GM21528 (cell line): ENCODE results near the gene SIK1.
A peak's percentile ranks its signal among the peaks of the same experiment; 100 is the strongest.
"Not testable (repeated sequence)": the region's sequence is repeated elsewhere in the genome, so short reads cannot be mapped to it uniquely, and the experiment has no call there.

Source experiments
- ATAC-seq: cut with Tn5 transposase; IDR thresholded peaks from one replicate; pipeline ENCODE4 v1.9.1; 2021; ENCODE audit warnings: mild to moderate bottlenecking, moderate library complexity; ENCODE audit not compliant: unreplicated experiment, low FRiP score

The SIK1 gene

DNA sequence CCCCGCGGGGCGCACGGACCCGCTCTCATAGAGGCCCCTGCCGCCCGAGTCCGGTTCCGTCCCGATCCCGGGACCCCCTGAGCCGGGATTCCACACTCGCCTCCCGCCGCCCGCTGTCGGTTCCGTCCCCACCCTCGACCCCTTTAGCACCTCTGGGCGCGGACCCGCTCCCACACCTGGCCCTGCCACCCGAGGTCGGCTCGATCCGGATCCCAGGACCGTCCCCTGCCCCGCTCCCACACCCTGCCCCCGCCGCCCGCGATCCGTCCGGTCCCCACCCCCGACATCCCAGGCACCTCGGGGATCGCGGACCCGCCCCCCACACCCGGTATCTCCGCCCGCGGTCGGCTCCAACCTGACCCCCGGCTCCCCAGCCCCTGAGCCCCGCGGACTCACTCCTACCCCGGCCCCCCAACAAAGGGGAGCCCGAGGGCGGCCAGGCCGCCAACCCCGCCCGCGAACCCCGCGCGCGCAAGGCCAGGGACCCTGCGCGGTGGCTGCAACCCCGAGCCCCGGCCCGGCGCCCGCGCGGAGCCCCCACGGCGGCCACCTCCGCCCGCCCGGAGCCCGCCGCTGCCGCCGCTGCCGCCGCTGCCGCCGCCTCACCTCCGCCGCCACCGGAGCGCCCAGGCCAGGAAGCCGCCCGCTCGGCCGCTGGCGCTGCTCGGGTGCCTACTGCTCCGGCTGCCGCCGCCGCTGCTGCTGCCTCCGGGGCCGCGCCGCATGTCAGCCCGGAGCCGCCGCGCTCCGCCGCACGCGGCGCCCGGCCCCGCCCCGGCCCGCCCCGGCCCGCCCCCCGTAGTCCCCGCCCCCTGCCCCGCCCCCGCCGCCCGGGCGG is at the start of gene SIK1:
TSS of gene SIK1 (minus strand) at position 728 of the 838 bp plus-strand sequence. CDS start 953 bp downstream, outside the sequence.
- ATAC-seq, result peak; percentile 52

DNA sequence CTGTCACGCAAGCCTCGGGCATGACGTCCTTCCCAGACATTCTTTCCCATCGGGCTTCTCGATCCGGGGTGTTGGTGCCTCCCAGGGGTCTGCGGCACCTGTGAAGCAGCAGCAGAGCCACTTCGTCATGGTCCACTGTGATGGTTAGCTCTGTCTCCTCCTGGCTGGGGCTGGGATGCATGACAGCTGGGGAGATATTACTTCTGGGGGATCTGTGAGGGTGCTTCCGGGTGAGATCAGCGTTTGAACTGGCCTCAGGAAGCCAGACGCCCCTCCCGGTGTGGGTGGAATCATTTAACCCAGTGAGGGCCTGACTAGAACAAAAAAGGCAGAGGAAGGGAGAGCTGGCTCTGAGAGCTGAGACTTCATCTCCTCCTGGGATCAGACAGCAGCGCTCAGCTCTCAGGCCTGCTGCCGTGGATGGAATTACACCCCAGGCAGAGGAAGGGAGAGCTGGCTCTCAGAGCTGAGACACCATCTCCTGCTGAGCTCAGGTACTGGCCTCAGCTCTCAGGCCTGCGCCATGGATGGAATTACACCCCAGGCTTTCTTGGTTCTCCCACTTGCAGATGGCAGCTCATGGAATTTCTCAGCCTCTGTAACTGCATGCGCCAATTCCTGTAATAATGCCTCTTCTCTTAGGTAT is 44.8 kb upstream of the SIK1 start:
- not testable (repeated sequence) for ATAC-seq

DNA sequence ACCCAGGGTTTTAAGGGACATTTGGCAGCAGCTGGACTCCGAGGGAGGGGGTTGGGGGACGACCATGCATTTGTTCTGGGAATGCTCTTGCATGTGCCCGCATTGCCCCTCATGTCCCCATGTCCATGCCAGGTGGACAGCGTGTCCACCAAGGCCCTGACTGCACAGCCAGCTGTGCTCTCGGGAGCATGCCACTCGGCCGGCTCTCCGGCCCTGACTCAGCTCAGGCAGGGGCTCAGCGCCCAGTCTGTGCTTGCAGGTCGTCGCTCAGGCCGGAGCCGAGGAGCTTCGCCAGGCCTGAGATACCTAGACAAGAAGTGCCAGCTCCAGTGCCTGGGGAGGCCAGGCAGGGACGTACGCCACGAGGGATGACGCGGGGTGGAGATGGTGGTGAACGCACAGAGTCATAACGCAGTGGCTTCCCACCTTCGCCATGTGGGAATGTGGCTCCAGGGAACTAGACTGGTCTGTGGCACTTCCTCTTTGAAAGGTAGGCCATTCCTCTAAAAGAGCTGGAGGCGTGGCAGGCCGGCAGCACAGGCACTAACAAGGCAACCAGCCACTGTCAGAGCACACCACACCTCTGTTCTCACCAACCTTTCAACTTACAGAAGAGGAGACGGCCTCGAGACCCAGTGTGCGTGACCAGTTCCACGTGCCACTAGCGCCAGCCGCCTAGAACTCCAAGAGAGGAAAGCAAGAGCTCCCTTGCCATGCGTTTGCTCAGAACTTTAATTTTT is 43.0 kb upstream of the SIK1 start:
- not testable (repeated sequence) for ATAC-seq

DNA sequence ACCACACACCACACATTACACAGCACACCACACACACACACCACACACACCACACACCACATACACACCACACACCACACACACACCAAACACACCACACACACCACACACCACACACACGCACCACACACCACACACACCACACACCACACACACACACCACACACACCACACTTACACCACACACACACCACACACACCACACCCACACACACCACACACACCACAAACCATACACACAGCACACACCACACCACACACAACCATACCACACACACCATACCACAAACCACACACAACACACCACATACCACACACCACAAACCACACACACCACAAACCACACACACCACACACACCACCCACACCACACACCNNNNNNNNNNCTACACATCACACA is 40.9 kb upstream of the SIK1 start:
- no peak for ATAC-seq

- ATAC-seq, result not testable (repeated sequence)
Observed at GRCh38 chr21:43465159-43465558, 38.2 kb upstream of the SIK1 start.

- ATAC-seq, result not testable (repeated sequence)
Observed at GRCh38 chr21:43463498-43464261, 36.7 kb upstream of the SIK1 start.

DNA sequence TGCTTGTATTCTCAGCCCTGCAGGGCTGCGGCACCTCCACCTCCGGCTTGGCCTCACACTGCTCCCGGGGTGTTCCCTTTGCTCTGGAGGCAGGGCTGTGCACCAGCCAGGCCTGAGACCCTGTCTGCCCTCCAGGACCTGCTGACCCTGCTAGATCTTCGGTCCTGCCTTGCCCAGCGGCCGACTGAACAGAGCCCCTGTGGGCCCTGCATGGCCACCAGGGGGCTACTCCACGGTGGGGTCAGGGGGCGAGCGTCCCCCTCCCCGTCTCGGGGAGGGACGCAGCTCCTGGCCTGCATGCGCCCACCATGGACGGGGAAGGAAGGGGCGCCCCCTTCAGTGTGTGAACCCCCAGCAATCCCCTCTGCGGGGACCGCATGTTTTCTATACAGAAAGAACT is 36.0 kb upstream of the SIK1 start:
- ATAC-seq, result not testable (repeated sequence)

GRCh38 chr21:43460475-43460874 is 33.5 kb upstream of the SIK1 start:
- not testable (repeated sequence) for ATAC-seq

DNA sequence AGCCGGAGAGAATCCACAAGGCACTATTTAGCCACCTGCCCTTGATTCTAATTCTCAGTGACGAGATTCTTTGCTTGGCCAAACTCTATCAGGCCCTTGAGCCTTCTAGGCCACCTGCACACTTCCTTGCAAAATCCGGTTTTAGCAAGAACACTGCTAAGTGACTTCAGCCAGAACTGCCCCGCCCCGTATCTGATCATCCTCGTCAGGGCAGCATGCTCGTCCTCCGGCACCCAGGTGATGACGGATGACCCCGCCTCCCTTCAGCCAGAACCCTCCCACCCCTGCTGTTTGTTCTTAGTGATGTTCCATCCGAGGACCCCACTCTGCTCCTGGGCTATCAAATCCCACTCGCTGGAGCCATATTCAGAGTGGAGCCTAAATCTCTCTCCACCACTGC is 32.1 kb upstream of the SIK1 start:
- not testable (repeated sequence) for ATAC-seq

DNA sequence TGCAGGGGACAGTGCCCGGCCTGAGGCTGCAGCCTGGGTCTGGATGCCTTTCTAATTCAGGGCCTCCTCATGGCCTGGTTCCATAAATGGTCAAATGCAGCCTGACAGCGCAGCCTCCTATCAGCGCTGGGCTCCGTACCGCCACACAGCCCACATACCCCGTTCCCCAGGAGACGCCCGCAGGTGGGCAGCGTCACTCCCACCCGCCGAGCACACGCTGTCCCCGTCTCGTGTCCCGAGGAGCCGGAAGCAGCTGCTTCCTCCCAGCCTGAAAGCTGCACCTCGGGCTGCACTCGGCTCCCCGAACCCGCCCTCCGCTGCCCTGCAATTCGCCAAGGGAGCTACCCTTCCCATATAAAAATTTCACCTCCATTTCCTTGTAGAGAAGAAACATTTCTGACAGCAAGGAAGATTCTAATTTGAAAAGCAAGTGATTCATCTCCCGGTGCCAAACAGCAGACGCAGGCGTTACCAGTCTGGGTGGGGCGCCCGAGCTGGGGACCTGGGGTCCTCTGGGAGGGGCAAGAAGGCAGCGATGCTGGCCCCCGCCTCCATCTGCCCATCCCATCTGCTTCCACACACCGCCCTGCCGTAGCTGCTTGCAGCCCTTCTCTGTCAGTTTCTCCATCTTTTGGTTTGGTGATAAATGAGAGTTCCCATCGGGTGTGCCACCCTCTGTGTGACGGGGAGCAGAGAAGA is 29.8 kb upstream of the SIK1 start:
- not testable (repeated sequence) for ATAC-seq

DNA sequence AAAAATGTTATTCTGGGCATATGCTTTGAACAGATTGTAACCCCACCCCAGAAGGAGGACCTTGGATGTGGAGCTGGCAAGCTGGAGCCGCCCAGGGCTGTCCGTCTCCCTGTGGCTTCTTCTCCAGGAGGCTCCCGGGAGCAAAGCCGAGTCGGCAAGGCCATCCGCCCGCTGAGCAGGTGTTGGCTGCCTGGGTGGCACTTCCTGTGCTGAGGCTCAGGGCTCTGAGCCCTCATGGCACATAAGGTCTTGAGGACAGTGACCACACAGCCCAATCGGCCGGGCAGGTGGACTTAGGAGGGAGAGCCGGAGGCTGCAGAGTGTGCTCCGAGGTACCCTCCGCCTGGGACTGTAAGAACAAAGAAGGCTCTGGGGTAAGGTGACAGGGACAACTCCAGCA is 28.8 kb upstream of the SIK1 start:
- ATAC-seq, result not testable (repeated sequence)

DNA sequence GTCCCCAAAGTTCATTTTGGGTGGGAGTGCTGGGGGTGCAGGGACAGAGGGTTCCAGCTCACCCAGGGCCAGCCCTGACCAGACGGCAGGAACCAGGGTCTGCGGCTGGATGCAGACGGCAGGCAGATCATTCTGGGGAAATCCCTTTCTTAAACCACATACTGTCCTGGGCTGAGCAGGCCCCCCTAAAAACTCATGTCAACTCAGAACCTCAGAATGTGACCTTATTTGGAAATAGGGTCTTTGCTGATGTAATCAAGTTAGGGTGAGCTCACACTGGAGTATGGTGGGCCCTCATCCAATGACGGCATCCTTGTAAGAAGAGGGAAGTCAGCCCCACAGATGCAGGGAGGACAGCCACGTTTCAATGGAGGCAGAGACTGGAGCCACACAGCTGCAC is 27.2 kb upstream of the SIK1 start:
- ATAC-seq, result not testable (repeated sequence)

GRCh38 chr21:43451850-43452249 is 24.9 kb upstream of the SIK1 start:
- not testable (repeated sequence) for ATAC-seq

DNA sequence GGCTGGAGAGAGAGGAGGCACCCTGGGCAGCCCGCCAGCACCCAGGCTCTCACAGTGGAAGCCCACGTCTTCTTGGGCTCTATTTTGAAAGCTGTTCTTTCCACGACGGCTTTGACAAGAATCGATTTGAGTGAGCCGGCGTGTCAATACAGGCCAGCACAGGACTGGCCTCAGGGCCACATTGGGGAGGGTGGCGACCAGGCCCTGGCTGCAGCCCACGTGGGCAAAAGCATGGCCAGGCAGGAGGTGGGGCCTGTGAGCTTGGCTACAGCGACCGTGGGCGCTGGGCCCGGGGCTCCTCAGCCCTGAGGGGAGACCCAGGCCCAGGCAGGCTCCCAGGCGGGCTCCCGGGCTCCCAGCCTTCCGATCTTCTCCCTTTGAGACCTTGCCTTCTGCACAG is 23.4 kb upstream of the SIK1 start:
- not testable (repeated sequence) for ATAC-seq

DNA sequence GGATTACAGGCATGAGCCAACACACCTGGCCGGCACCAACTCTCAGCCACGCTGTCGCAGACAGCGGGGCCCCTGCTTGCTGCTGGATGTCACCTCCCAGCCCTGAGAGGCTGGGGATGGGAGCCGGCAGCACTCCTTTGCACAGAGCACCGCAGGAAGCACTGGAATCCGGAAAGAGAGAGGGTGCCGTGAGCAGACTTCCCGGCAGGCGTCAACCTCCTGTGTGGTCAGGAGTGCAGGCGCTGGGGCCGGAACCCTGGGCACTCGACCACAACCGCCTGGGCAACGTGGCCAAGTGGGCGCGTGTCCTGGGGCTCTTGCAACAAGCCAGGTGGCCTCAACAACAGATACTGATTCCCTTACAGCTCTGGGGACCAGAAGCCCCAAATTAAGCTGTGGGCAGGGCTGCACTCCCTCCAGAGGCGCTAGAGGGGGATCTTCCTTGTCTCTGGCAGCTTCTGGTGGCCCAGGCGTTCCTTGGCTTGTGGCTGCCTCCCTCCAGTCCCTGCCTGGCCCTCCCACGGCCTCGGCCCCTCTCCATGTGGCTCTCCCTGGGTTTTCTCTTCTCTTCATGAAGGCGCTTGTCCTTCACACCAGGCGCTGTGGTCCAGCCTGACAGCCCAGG is 20.5 kb upstream of the SIK1 start:
- not testable (repeated sequence) for ATAC-seq

- ATAC-seq, result not testable (repeated sequence)
Observed at GRCh38 chr21:43446277-43446932, 19.5 kb upstream of the SIK1 start.

DNA sequence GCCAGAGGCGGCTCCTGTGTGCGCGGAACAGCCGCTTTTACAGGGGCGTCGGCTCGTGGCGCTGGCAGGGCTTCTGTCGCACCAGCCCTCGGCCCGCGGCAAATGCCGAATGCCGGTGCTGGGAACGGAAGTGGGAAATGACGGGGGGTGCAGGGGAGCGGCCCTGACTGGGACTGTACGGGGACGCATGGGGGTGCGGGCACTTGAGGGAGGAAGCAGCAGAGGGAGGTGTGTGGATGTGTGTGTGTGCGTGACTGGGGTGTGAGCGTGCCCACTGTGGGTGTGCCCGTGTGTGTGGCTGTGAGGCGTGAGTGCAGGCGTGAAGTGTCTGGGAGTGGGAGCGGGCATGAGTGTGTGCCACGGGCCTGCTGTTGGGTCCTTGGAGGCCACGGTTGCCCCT is 17.6 kb upstream of the SIK1 start:
- not testable (repeated sequence) for ATAC-seq

- not testable (repeated sequence) for ATAC-seq
Observed at GRCh38 chr21:43442571-43442970, 15.6 kb upstream of the SIK1 start.
